DND-41 (cell line): ENCODE results near the gene CYTL1.

Source experiments
- CTCF ChIP-seq: IDR thresholded peaks from 2 replicates; pipeline ENCODE4 v1.5.1; 2012; ENCODE audit warnings: borderline replicate concordance, low read length, moderate library complexity, mild to moderate bottlenecking; ENCODE audit not compliant: poor library complexity, severe bottlenecking; ENCODE audit errors: extremely low read depth
- EZH2 ChIP-seq: IDR thresholded peaks from 3 replicates; pipeline ENCODE4 v1.6.1; 2012; ENCODE audit warnings: borderline replicate concordance, low read depth, mild to moderate bottlenecking, moderate library complexity, low read length, inconsistent platforms; ENCODE audit not compliant: severe bottlenecking

GRCh38 chr4:4968161-4968725, 51.0 kb downstream of the CYTL1 start:
- no peak for TF ChIP-seq CTCF
- no peak for TF ChIP-seq EZH2
